ENCODE results near the gene PPM1B. TPM values are rescaled to one million over a fixed set of nuclear protein-coding genes. Genes with fewer than 3 reads are reported as not detected.

Gene PPM1B
- total and polyA plus RNA-seq, 9 of the 15 experiments (the other 6 are each of a cell fraction or from before 2014, with no cell fraction given), result 8.9 to 44.0 (median 28.6) TPM

DNA sequence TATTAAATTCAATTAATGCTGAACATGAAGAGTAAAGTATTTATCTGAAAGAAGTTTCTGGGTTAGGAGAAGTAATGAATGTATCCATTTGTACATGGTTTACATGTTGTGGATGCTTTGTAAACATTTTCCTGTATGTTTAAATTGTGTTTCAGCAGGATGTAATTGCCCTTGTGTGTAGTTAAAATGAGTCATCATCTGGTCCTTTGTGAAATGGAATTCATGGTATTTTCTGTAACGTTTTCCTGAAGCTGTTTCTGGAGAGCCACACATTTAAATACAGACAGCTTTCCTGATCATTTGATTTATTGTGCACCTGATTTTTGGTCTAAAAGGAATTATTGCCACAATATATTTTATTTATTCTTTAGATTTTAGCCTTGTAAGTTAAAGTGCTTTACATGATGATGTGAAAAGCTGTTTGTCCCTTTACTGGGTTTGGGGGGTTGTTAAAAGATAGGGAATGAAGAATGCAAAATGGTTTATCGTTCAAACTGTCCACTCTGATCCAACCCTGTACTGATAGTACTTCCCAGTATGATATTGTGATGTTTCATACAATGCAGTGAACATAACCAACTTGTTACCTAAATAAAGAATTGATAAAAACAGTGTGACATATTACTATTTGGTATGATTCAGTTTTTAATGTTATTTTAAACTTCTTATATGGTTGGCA is 64.9 kb downstream of the PPM1B start:
- BruUV-seq (replicated peaks), result no TSS peak
- Histone ChIP-seq H3K36me3 (ENCODE audit: control insufficient read depth, insufficient read depth, low read length) (peaks cover 8% of the 10 kb centered on the region; the same call in 1 of the 3 replicates), H3K9ac (ENCODE audit: insufficient read depth in 1 of 2, low read depth in 2 of 2, low read length in 2 of 2) (no peak overlapping the region), H3K4me1 (replicated peaks in 1 of 2; ENCODE audit: control insufficient read depth in 2 of 2, insufficient read depth in 2 of 2, low read length in 2 of 2) (no peaks in the 10 kb centered on the region), H3K4me2 (ENCODE audit: insufficient read depth, low read length) (no peak overlapping the region), H2AFZ (ENCODE audit: low read depth, low read length) (no peak overlapping the region), H3K27me3 (ENCODE audit: control insufficient read depth in 2 of 2, insufficient read depth in 2 of 2, low read length in 2 of 2) (no peaks in the 10 kb centered on the region), H4K20me1 (replicated peaks; ENCODE audit: control insufficient read depth, insufficient read depth, low read length) (no peaks in the 10 kb centered on the region), H3K79me2 (ENCODE audit: control insufficient read depth, insufficient read depth, low read length) (no peaks in the 10 kb centered on the region), H3K9me1 (ENCODE audit: control insufficient read depth, insufficient read depth, low read length) (no peaks in the 10 kb centered on the region), H3K9me3 (replicated peaks; ENCODE audit: control insufficient read depth, insufficient read depth, low read depth, low read length) (no peaks in the 10 kb centered on the region), H3K4me3 (no peak overlapping the region), H3K27ac (ENCODE audit: extremely low read depth, low read depth, low read length) (no peak overlapping the region)
- FAIRE-seq (no peak), ATAC-seq (no peak), DNase-seq (ENCODE audit: extremely low read depth in 1 of 4, low spot score in 3 of 4) (no peak)
- ChIA-PET CTCF (ENCODE audit: low intra/inter-chr PET ratio) (no interaction called here), POLR2A (no interaction called here)
- 56% methylated on average over 2 of the region's 2 CpGs for WGBS (ENCODE audit: insufficient coverage, low coverage, missing lambda C conversion rate)
- intact Hi-C loops (cut with micrococcal nuclease), result no loop called here
- in situ Hi-C loops (cut with MboI), result no loop called here
- TF ChIP-seq, protein P1, sequence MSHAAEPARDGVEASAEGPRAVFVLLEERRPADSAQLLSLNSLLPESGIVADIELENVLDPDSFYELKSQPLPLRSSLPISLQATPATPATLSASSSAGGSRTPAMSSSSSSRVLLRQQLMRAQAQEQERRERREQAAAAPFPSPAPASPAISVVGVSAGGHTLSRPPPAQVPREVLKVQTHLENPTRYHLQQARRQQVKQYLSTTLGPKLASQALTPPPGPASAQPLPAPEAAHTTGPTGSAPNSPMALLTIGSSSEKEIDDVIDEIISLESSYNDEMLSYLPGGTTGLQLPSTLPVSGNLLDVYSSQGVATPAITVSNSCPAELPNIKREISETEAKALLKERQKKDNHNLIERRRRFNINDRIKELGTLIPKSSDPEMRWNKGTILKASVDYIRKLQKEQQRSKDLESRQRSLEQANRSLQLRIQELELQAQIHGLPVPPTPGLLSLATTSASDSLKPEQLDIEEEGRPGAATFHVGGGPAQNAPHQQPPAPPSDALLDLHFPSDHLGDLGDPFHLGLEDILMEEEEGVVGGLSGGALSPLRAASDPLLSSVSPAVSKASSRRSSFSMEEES (CRISPR knock-in tag; IDR thresholded peaks at IDR 0.05), result no peak
- TF ChIP-seq, protein P2, sequence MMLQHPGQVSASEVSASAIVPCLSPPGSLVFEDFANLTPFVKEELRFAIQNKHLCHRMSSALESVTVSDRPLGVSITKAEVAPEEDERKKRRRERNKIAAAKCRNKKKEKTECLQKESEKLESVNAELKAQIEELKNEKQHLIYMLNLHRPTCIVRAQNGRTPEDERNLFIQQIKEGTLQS (IDR thresholded peaks at IDR 0.05), result peak; percentile 47
- TF ChIP-seq, protein P2 (CRISPR knock-in tag; conservative IDR thresholded peaks at IDR 0.05), result no peak

Data from K562 (cell line).